CD4-positive, alpha-beta T cell treated with Interferon alpha-2 for 1 hour (primary cell): Measurements from ENCODE around the gene PLAAT2.
"Not testable (repeated sequence)": the region's sequence is repeated elsewhere in the genome, so short reads cannot be mapped to it uniquely, and the experiment has no call there.

ENCODE experiments used
- DNase-seq, 2 donors: peaks; one replicate each; pipeline ENCODE4 v3.0.0-alpha.2; 2020 to 2022

PLAAT2 gene

DNA sequence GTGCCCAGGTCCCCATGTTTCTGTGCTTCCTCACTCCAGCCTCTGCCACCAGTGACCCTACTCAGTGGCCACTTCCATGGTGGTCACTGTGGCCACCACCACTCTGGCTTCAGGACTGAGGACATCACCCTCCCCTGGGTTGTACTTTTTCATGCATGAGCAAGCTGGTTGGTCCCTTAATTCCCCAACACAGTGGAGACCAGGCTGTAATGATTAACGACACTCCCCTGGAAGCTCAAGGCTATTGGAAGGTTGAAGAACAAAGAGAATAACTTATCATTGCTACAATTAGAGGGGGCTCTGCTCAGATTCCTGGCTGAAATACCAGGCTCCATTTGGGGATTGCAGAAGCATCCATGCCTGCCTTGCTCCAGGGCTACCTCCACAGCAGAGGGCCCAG, 16.1 kb downstream of the PLAAT2 start:
- DNase-seq, result no peak

GRCh38 chr11:63543711-63544110, 19.5 kb downstream of the PLAAT2 start:
- no peak for DNase-seq

DNA sequence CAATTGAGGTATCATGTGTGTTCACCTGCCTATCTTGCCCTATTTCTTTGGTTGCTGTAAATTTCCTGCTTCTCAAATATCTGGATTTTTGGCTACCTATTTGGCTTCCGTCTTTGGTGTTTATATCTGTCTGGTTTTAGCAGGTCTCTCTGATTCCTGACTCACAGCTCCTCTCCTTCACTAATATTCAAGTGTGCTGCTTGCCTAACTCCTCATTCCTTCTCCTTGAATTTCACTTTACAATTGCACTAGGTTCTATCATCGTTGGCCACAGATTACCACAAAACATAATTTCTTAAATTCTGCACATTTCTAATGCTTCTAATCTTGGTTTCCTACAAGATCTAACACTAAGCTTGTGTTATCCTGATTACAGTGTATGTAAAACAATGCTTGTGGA, 20.7 kb downstream of the PLAAT2 start:
- not testable (repeated sequence) for DNase-seq

DNA sequence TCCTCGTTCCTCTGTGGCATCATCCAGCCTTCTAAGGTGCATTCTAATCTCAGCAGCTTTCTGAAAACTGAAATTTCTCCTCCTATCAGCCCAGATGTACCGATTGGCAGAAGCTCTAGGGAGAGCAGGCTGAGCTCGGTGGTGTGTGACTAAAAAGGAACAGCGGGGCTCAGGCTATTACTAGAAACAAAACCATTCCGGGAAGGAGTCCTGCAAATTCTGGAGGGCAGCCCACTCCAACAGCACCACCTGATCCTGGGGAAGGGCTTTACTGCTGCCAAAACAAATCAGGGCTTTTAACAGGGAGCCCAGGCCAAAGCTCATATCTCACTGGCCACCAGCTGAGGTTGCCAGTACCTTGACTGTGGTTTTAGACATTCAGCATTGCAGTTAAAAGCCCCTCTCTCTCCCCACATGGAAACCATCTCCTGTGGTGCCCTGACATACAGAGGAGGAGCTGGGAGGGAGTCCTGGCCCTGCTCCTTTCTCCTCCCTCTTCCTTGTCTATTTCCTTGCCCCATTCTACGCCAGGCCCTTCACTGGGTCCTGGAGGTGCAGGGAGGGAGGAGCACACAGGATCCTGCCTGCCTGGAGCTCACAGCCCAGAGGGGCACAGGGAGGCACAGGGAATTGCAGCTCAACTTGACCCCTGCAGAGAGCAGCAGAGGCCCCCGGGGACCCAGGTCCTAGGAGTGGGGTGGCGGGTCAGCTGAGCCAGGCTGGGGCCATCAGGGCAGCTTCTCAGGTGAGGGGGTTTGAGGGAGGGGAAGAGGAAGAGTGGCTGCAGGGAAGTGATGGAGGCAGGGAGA, 25.7 kb downstream of the PLAAT2 start:
- DNase-seq, result peak; percentile 22 to 47

- peak; percentile 30 to 72 for DNase-seq
These were observed 26.4 kb downstream of the PLAAT2 start, which contains the start of gene PLAAT4 for GRCh38 chr11:63536669-63537292. Gene PLAAT4 (plus strand): TSS chr11:63536808. CDS start chr11:63536869, 61 bp downstream.

DNA sequence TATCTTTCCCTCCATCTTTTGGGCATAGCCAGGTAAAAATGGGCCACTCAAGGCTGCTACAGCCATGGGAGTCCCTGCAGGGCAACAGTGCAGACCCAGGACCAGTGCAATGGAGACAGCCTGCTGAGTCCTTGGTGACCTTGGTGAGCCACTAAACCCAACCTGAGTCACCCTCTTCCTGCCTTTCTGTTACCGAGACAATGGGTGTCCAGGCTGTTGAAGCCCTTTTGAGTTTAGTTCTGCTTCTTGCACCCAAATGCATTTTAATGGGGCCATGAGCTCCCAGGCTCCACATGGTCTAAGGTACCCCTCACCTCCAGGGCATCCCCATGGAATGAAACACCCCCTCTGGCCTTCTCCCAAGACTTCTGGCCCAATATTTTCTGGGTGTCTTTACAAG, 27.4 kb downstream of the PLAAT2 start:
- DNase-seq, result peak in 1 of 2 donors; percentile 48

- peak in 1 of 2 donors; percentile 55 for DNase-seq
These were observed 28.2 kb downstream of the PLAAT2 start for GRCh38 chr11:63534895-63535461.

GRCh38 chr11:63534076-63534475, 29.1 kb downstream of the PLAAT2 start:
- no peak for DNase-seq

DNA sequence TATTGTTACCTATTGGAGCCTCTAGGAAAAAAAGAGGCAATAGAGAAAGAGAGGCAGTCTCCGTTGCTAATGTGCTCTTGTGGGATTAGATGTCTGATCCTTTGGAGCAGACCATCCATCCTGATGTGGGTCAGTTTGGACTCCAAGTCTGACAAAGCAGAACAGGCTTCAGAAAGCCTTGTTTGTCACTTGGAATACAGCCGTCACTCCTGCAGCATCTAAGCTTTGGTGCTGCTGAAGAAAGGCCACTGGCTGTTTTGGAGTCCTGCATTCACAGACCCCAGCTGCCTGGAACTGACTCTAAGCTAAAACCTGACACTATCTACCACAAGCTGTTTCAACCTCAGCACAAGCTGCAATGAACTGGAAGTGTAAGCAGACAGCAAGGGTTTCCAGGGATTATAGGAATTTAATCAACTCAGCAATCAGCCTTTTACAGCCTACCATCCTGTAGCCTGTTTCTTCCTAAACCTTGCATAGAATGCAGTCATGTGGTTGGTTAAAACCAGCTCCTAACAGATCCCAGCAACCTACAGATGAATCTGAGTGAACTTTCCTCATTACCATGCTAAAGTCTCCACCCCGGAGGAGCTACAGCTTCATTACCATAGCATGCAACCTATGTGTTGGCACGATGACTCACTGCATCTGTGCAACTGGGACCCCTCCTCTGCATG, 30.2 kb downstream of the PLAAT2 start:
- DNase-seq, result no peak

DNA sequence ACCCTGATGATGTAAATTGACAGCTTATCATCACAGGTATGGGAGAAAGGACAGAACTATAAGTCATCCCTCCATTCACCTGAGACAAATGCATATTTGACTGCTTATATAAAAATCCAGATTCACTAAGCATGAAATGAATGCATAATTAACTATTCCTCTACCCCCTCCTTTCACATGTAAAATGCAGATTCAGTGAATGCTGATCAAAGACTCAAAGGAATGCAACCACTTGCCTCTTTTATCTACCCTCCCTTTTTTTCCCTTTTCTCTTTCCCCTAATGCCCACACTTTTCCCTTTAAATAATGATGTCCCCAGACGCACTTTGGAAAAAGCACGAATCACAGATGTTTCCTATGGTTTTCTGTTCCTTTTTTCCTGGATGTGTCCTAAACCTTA, 31.1 kb downstream of the PLAAT2 start:
- no peak for DNase-seq

GRCh38 chr11:63531074-63531792, 31.9 kb downstream of the PLAAT2 start:
- peak; percentile 75 to 88 for DNase-seq

GRCh38 chr11:63530021-63530420, 33.2 kb downstream of the PLAAT2 start:
- DNase-seq, result no peak

DNA sequence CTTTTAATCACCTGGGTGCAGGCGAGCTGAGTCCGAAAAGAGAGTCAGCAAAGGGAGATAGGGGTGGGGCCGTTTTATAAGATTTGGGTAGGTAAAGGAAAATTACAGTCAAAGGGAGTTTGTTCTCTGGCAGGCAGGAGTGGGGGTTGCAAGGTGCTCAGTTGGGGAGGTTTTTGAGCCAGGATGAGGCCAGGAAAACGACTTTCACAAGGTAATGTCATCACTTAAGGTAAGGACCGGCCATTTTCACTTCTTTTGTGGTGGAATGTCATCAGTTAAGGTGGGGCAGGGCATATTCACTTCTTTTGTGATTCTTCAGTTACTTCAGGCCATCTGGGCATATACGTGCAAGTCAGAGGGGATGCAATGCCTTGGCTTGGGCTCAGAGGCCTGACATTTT, 33.8 kb downstream of the PLAAT2 start:
- not testable (repeated sequence) for DNase-seq

DNA sequence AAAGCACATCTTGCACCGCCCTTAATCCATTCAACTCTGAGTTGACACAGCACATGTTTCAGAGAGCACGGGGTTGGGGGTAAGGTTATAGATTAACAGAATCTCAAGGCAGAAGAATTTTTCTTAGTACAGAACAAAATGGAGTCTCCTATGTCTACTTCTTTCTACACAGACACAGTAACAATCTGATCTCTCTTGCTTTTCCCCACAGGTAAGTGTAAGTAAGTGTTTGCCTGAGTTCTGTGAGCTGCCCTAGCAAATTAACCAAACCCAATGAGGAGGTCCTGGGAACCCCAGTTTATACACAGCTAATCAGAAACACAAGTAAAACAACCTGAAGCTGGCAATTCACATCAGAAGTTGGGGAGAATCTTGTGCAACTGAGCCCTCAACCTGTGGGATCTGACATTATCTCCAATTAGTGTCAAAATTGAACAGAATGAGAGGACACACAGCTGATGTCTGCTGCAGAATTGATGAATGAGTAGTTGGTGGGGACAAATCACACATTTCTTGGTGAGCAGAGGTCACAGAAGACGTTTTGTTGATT, 34.4 kb downstream of the PLAAT2 start:
- DNase-seq, result not testable (repeated sequence)

DNA sequence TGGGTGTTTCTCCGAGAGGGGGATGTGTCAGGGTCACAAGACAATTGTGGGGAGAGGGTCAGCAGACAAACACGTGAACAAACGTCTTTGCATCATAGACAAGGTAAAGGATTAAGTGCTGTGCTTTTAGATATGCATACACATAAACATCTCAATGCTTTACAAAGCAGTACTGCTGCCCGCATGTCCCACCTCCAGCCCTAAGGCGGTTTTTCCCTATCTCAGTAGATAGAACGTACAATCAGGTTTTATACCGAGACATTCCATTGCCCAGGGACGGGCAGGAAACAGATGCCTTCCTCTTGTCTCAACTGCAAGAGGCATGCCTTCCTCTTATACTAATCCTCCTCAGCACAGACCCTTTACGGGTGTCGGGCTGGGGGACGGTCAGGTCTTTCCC, 35.0 kb downstream of the PLAAT2 start:
- not testable (repeated sequence) for DNase-seq

- no peak for DNase-seq
These were observed 35.5 kb downstream of the PLAAT2 start for GRCh38 chr11:63527667-63528066.

DNA sequence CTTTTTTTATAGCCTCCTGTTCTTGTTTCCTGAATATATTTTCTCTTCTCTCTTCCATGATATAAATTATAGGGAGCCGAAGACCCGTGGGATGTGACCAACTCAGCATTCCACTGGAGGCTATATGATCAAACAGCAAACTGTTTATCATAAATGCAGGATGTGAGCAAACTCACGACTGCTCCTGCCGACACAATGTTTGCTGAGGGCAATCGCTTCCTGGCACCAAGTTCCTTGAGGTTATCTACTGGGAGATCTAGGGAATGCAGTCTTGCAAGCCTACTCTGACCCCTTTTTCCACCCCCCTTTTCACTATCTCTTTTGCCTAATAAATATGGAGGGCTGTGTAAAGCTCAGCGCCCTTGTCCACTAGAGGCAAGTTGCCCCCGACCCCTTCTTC, 40.0 kb downstream of the PLAAT2 start:
- DNase-seq, result no peak

DNA sequence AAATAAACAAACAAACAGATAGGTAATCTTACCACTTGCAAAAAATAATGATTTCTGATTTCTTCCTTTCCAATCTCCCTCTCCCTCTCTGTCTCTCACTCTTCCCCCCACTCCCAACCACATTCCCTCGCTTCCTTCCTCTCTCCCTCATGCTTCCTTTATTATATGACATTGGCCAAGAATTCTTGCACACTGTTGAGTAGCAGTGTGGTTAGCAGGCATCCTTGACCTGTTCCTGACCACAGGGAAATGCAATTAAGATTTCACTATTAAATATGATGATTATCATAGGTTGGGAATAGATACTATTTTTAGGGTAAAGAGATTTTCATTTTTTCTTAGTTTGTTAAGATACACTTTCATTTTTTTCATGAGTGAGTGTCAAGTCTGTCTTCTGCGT, 41.3 kb downstream of the PLAAT2 start:
- DNase-seq, result no peak

DNA sequence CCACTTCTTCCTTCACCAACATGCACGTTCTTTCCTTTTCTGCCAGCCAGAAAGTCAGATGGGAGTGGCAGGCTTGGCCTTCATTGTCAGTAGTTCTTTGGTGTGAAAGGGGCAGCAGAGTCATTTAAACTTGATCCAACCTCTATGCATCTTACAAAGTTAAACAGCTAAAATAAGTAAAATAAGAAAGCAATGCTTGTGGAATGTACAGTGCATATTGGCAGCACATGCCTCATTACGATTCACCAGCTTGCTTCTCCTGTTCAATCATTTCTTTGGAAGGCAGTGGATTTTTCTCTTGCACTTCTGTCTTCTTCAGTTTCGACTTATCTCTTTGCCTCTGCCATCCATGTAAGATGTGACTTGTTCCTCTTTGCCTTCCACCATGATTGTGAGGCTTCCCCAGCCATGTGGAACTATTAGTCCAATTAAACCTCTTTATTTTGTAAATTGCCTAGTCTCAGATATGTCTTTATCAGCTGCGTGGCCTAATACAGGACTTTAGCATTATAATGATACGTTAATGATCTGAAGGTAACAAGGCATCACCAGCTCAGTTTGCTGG, 42.5 kb downstream of the PLAAT2 start:
- no peak for DNase-seq

- DNase-seq, result peak in 1 of 2 donors; percentile 50
These were observed 44.6 kb downstream of the PLAAT2 start for GRCh38 chr11:63518548-63518947.

DNA sequence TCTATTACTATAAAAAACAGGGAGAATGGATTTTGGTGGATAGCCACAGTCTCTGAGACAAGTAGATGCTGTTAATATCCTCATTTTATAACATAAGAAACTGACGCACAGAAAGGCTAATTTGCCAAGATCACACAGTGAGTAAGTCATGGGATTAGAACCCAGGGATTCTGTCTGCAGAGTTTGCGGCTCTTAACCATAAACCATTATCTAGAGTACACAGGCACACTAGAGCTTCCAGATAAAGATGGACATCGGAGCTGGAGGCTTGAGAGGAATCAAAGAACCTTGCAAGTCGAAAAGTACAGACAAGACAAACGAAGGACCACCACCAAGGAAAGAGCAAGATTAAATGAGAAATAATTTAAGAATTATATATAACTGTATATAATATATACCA, 46.0 kb downstream of the PLAAT2 start:
- no peak for DNase-seq

GRCh38 chr11:63516109-63516508, 47.1 kb downstream of the PLAAT2 start:
- DNase-seq, result no peak
